Stomach (tissue), 19 donors: Measurements from ENCODE around the gene NPHP4. TPM values are rescaled to one million over a fixed set of nuclear protein-coding genes. Genes with fewer than 3 reads are reported as not detected.

Source experiments
- DNase-seq, 2 donors: peaks; one replicate each; pipeline versions ENCODE4 v3.0.0 to v3.0.0-alpha.2; 2013 to 2019
- H3K27ac ChIP-seq, 5 donors: fragments of 200-600 bp in 4 of 5; sonication (generic) in 4 of 5; one replicate each; pipeline ENCODE4 v1.5.1; 2013 to 2019; ENCODE audit warnings: mild to moderate bottlenecking in 1 of 5, moderate library complexity in 1 of 5
- H3K27me3 ChIP-seq, 3 donors: fragments of 200-600 bp; sonication (generic); one replicate each; pipeline ENCODE4 v1.5.1; 2017 to 2019; ENCODE audit warnings: mixed run types in 1 of 3
- H3K36me3 ChIP-seq, 4 donors: fragments of 200-600 bp; sonication (generic); 1 replicate in 3 of 4; 2 replicates in 1 of 4; pipeline ENCODE4 v1.5.1; 2016 to 2019
- H3K4me1 ChIP-seq, 4 donors: fragments of 200-600 bp; sonication (generic); one replicate each; pipeline ENCODE4 v1.5.1; 2016 to 2019
- H3K4me3 ChIP-seq, 4 donors: fragments of 200-600 bp; sonication (generic) in 3 of 4; one replicate each; pipeline ENCODE4 v1.5.1; 2016 to 2019; ENCODE audit warnings: mild to moderate bottlenecking in 1 of 4
- H3K9me3 ChIP-seq, 4 donors: fragments of 200-600 bp; sonication (generic); one replicate each; pipeline ENCODE4 v1.5.1; 2016 to 2019
- EP300 ChIP-seq: sonication (generic); formaldehyde crosslinking; IDR thresholded peaks from one replicate; pipeline ENCODE4 v1.6.1; 2017; ENCODE audit warnings: antibody characterized with exemption
- POLR2A ChIP-seq, 4 donors: fragments of 450-650 bp; IDR thresholded peaks; one replicate each; pipeline ENCODE4 v1.6.1; 2016; ENCODE audit warnings: antibody characterized with exemption in 4 of 4, control low read depth in 2 of 4, mild to moderate bottlenecking in 1 of 4, moderate library complexity in 1 of 4
- POLR2AphosphoS5 ChIP-seq, 3 donors: sonication (generic); formaldehyde crosslinking; IDR thresholded peaks; one replicate each; pipeline ENCODE4 v1.6.1; 2016; ENCODE audit warnings: antibody characterized with exemption in 3 of 3
- WGBS, 5 donors: extraction: QIAGEN DNeasy Blood & Tissue Kit in 3 of 5; methylation state at CpG; one replicate each; pipeline versions ENCODE4 v1.1.5 to v1.1.7; 2013 to 2018; 5-methylcytosine and 5-hydroxymethylcytosine counted together
- intact Hi-C: fragments of 100-400 bp; cut with DNase I; formaldehyde crosslinking; loops from one replicate; pipeline ENCODE4 v1.15.1; 2023; ENCODE audit warnings: low total_unique reads
- long read RNA-seq, 10 donors: transcript quantifications; one replicate each; lab custom pipeline, GENCODE V29; 2026
- polyA plus RNA-seq, 3 donors: library from polyadenylated mRNA; stranded (reverse); fragments of 200-250 nt; gene quantifications; one replicate each; pipeline ENCODE4 v1.2.3, GENCODE V29; 2013
- total RNA-seq, 5 donors: library from RNA; depleted of rRNA; stranded (reverse); fragments of >200 nt; gene quantifications; one replicate each; pipeline versions ENCODE4 v1.1.0 to v1.2.3, GENCODE V29; 2014 to 2016
- TF ChIP-seq, protein P1 (sequence below), 7 experiments: fragments of 450-650 bp in 4 of 7; fragments of 200-600 bp in 3 of 7; sonication (generic) in 3 of 7; IDR thresholded peaks; one replicate each; pipeline ENCODE4 v1.5.1; 2016 to 2019; ENCODE audit warnings: antibody characterized with exemption in 7 of 7, control low read depth in 2 of 7, mild to moderate bottlenecking in 1 of 7
- donor health status: healthy with polysubstance abuse.
- donor health status: Bipolar disorder and iron deficiency.
- donor health status: healthy.

The NPHP4 gene
- 10 to 100 TPM in 3 of 5 donors, 1 to 10 TPM in 2; 5.3 to 29.7 (median 14.6) TPM for total RNA-seq
- polyA plus RNA-seq, result 1 to 10 TPM; 1.9 to 2.4 (median 2.0) TPM
- long read RNA-seq, donor 1, result 0 reads
- long read RNA-seq, donor 2, result 0 reads
- long read RNA-seq, donor 3, result 0 reads
- long read RNA-seq, donor 4, result 0 reads
- long read RNA-seq, donor 5, result 0 reads
- long read RNA-seq, donor 6, result 0 reads
- long read RNA-seq, donor 7, result 0 reads
- long read RNA-seq, donor 8, result 0 reads
- long read RNA-seq, donor 9, partial matches to known transcripts, result 0 of 1 reads
- long read RNA-seq, donor 9, other reads (novel, unspliced or antisense), result 0 of 1 reads
- long read RNA-seq, donor 10, result 0 reads

DNA sequence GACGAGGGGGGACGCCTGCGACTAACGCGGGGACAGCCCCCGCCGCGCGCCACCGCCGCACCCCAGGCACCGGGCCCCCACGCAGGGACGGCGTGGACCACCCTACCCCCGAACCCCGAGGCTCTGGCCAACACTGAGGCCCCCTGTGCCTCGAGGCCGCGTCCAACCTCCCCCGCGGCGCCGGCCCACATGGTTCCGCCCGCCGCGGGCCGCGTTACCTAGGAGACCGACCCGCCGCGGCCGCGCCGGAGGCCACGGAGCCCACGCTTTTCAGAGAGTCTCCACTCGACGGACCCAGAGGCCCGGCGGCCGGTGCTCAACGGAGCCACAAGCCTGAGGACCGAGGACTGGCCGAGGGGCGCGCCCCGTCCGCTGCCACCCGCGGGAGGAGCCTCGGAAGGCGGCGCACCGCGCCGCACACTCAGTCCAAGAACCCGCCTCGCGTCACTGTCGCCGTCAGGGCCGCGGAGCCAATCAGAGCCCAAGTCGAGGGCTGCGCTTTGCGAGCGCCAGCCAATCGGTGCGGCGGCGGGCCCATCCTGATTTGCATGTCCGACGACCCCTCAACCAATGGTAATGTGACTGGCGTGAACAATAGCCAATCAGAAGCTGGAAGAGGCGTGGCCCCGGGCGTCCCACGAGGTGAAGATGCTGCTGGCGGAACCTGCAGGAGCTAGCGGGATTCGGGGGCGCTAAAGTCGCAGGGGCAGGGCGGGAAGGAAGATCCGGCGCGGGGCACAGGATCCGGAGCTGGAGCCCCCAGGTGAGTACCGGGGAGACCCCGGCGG, at the start of gene NPHP4:
Gene NPHP4, minus strand, starts transcription at position 400 of the 788 bp plus-strand sequence. CDS start 6,136 bp downstream, outside the sequence.
- Histone ChIP-seq H3K27me3 (peaks cover 0 to 17% (median 7%) of the 10 kb centered on the region in 3 donors), H3K4me3 (peak within 1 kb of the TSS; percentile 82 to 99 (median 90)), H3K4me1 (peaks cover 17 to 40% (median 28%) of the 10 kb centered on the region in 4 donors), H3K9me3 (no peaks in the 10 kb centered on the region), H3K27ac (peak within 1 kb of the TSS; percentile 92 to 96 (median 96)), H3K36me3 (peaks cover 0 to 3% (median 0%) of the 10 kb centered on the region in 4 donors)
- WGBS, 5 donors, result 0 to 1% (median 1%) methylated on average over 17 to 94 of the region's 94 CpGs
- intact Hi-C loops, result loop anchor here (10.0 kb wide), 1 partner anchor 213 kb away; the partner anchor contains the start of gene RNF207
- peak; percentile 100 for DNase-seq
- TF ChIP-seq, protein P1, sequence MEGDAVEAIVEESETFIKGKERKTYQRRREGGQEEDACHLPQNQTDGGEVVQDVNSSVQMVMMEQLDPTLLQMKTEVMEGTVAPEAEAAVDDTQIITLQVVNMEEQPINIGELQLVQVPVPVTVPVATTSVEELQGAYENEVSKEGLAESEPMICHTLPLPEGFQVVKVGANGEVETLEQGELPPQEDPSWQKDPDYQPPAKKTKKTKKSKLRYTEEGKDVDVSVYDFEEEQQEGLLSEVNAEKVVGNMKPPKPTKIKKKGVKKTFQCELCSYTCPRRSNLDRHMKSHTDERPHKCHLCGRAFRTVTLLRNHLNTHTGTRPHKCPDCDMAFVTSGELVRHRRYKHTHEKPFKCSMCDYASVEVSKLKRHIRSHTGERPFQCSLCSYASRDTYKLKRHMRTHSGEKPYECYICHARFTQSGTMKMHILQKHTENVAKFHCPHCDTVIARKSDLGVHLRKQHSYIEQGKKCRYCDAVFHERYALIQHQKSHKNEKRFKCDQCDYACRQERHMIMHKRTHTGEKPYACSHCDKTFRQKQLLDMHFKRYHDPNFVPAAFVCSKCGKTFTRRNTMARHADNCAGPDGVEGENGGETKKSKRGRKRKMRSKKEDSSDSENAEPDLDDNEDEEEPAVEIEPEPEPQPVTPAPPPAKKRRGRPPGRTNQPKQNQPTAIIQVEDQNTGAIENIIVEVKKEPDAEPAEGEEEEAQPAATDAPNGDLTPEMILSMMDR (IDR thresholded peaks at IDR 0.05), result no peak
- TF ChIP-seq POLR2AphosphoS5 (IDR thresholded peaks at IDR 0.05) (peak; percentile 33 to 68 (median 58)), POLR2A (IDR thresholded peaks at IDR 0.05) (no peak)

DNA sequence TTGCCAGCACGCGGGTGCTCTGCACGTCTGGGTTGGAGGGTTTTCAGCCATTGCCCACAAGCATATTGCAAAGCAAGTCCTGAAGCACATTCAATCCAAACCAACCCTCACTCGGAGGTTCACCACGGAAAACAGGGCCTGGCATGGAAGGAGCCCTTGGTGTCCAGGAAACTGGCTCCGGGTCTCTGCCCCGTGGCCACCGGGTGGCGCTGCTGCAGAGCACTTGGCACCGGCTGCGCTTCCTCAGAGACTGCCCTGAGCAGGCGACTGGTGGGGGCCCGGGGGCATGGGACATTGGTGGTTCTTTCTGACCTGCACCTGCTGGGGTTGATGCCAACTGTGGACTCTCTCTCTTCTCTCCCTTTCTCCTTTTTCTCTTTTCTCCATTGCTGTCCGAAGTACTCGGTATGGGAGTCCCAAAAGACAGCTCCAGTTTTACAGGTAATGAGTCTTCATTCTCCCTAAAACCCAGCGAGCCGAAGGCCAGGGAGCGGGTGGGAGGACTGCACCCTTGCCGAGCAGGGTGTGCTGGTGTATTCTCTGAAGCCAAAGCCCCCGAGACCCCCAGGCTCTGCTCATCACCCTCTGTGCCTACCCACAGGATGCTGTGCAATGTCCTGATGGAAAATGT, 49.3 kb upstream of the NPHP4 start:
- no peak overlapping the region for H3K4me3 ChIP-seq
- intact Hi-C loops, result no loop called here
- no peaks in the 10 kb centered on the region for H3K9me3 ChIP-seq
- H3K27me3 ChIP-seq, result peaks cover 0 to 20% (median 0%) of the 10 kb centered on the region in 3 donors
- 46 to 59% (median 51%) methylated on average over 16 to 20 of the region's 20 CpGs for WGBS, 5 donors
- H3K4me1 ChIP-seq, result peaks cover 0 to 5% (median 0%) of the 10 kb centered on the region in 4 donors
- no peak for TF ChIP-seq POLR2A (IDR thresholded peaks at IDR 0.05)
- TF ChIP-seq, protein P1 (IDR thresholded peaks at IDR 0.05), result peak in 3 of 7 experiments; percentile 9 to 22 (median 18)
- no peak for TF ChIP-seq POLR2AphosphoS5 (IDR thresholded peaks at IDR 0.05)
- TF ChIP-seq EP300, result no peak
- no peak overlapping the region for H3K27ac ChIP-seq
- H3K36me3 ChIP-seq, result peaks cover 0 to 32% (median 5%) of the 10 kb centered on the region in 4 donors
- DNase-seq, result peak; percentile 32 to 46

DNA sequence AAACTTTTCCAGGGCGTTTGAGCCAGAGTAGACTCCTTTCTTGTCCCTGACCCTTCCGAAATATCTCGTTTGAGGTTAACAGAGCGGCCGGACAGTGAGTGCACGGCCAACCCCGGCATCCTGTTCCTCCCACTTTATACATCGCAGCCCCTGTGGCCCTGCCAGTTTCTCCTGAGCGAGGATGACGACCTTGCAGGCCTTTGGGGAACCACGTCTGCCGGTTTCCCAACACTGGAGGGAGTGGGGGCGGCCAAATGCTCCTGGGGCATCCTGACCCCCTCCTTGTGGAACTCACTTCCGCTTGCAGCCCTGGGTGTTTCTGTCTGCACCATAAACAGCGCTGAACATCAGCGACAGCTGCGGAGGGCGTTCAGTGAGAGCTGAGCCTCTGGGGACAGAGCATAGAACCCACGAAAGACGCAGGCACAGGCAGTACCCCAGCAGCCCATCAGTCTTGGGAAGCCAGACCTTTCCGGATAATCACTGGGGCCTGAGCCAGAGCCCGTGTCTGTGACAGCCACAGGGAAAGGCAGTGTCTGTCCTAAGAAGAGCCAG, 48.7 kb upstream of the NPHP4 start:
- TF ChIP-seq POLR2AphosphoS5 (IDR thresholded peaks at IDR 0.05) (no peak), POLR2A (IDR thresholded peaks at IDR 0.05) (no peak), EP300 (no peak)
- TF ChIP-seq, protein P1 (IDR thresholded peaks at IDR 0.05), result no peak
- H3K27ac ChIP-seq, result no peak overlapping the region
- no peaks in the 10 kb centered on the region for H3K9me3 ChIP-seq
- peaks cover 0 to 5% (median 0%) of the 10 kb centered on the region in 4 donors for H3K4me1 ChIP-seq
- intact Hi-C loops, result no loop called here
- H3K4me3 ChIP-seq, result no peak overlapping the region
- H3K27me3 ChIP-seq, result peaks cover 0 to 20% (median 0%) of the 10 kb centered on the region in 3 donors
- peaks cover 0 to 32% (median 5%) of the 10 kb centered on the region in 4 donors for H3K36me3 ChIP-seq
- DNase-seq, result no peak
- 83 to 86% (median 85%) methylated on average over 18 to 22 of the region's 22 CpGs for WGBS, 5 donors
